Measurements from ENCODE around the gene NME7.
"Not testable (repeated sequence)": the region's sequence is repeated elsewhere in the genome, so short reads cannot be mapped to it uniquely, and the experiment has no call there.

Gene NME7

GRCh38 chr1:169212088-169212487, 155.5 kb downstream of the NME7 start:
- peak; percentile 96 for FAIRE-seq

- no peak for FAIRE-seq
Observed at GRCh38 chr1:169207797-169208520, 159.6 kb downstream of the NME7 start.

- no peak for FAIRE-seq
Observed at GRCh38 chr1:169204157-169204556, 163.4 kb downstream of the NME7 start.

- no peak for FAIRE-seq
Observed at GRCh38 chr1:169202791-169203665, 164.6 kb downstream of the NME7 start.

- FAIRE-seq, result no peak
Observed at GRCh38 chr1:169201084-169201619, 166.4 kb downstream of the NME7 start.

GRCh38 chr1:169200319-169200718, 167.3 kb downstream of the NME7 start:
- no peak for FAIRE-seq

GRCh38 chr1:169196581-169196980, 171.0 kb downstream of the NME7 start:
- no peak for FAIRE-seq

GRCh38 chr1:169196161-169196560, 171.4 kb downstream of the NME7 start:
- FAIRE-seq, result no peak

GRCh38 chr1:169193191-169193850, 174.3 kb downstream of the NME7 start:
- FAIRE-seq, result peak; percentile 23

- no peak for FAIRE-seq
Observed at GRCh38 chr1:169186106-169186505, 181.5 kb downstream of the NME7 start.

GRCh38 chr1:169184812-169185211, 182.8 kb downstream of the NME7 start:
- no peak for FAIRE-seq

- no peak for FAIRE-seq
Observed at GRCh38 chr1:169180174-169180573, 187.4 kb downstream of the NME7 start.

- FAIRE-seq, result not testable (repeated sequence)
Observed at GRCh38 chr1:169179431-169179830, 188.2 kb downstream of the NME7 start.

GRCh38 chr1:169175461-169175860, 192.1 kb downstream of the NME7 start:
- peak; percentile 72 for FAIRE-seq

GRCh38 chr1:169163059-169163458, 204.5 kb downstream of the NME7 start:
- FAIRE-seq, result no peak

GRCh38 chr1:169161496-169162194, 206.0 kb downstream of the NME7 start:
- FAIRE-seq, result no peak

GRCh38 chr1:169160845-169161495, 206.6 kb downstream of the NME7 start:
- no peak for FAIRE-seq

- FAIRE-seq, result no peak
Observed at GRCh38 chr1:169156580-169156979, 211.0 kb downstream of the NME7 start.

GRCh38 chr1:169155675-169156074, 211.9 kb downstream of the NME7 start:
- peak; percentile 33 for FAIRE-seq

GRCh38 chr1:169151338-169151837, 216.2 kb downstream of the NME7 start:
- FAIRE-seq, result no peak

- FAIRE-seq, result no peak
Observed at GRCh38 chr1:169150641-169151337, 216.8 kb downstream of the NME7 start.

All from TTC549 (cell line).